Epithelial cell of proximal tubule (primary cell): ENCODE data around the gene THOC2. TPM values are rescaled to one million over a fixed set of nuclear protein-coding genes. Genes with fewer than 3 reads are reported as not detected.
"Not testable (repeated sequence)": the region's sequence is repeated elsewhere in the genome, so short reads cannot be mapped to it uniquely, and the experiment has no call there.

Experiments used
- DNase-seq: peaks from one replicate; pipeline ENCODE4 v3.0.0-alpha.2; 2011; ENCODE audit warnings: low read depth
- H3K4me3 ChIP-seq: 2 replicates; pipeline ENCODE4 v1.5.1; 2011; ENCODE audit warnings: low read depth, mild to moderate bottlenecking, low read length
- total RNA-seq: library from RNA; depleted of rRNA; stranded (reverse); fragments of >200 nt; gene quantifications from 2 replicates; pipeline ENCODE4 v1.2.3, GENCODE V29; 2015
- TF ChIP-seq, protein P1 (sequence below): conservative IDR thresholded peaks from 2 replicates; pipeline ENCODE4 v1.5.1; 2012; ENCODE audit warnings: low read depth, mild to moderate bottlenecking, low read length

The THOC2 gene
- total RNA-seq, 1 donor from 2014 or later: 47.4 TPM

DNA sequence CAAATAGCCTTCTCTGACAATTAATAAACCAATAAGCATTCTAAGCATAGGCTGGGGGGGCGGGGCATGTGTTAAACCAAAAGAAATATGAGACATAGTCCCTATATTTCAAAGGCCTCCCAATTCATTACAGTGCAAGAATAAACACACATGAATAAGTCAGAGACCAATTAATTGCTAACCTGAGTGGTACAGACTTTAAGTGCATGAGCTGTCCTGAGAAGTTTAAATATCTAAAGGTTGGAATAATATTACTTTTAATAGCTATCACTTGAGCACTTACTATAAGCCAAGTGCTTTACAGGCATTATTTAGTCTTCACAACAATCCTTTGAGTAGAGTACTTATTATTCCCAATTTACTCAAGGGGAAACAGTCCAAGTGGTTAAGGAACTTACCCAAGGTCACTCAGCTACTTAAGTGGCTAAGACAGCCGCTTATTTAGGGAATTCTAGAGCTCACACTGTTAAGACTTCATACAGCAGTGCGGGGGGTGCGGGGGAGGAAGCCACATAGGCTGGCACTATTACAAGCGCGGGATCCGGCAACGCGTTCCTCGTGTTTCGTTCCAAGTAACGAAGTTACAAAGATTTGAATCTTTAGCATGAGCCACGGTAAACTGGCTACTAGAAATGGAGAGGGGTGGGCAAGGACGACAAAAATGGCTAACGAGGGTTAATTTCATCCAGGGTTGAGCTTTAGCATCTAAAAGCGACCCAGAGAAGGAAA lies 1.4 kb downstream of the THOC2 start:
- H3K4me3 ChIP-seq: peak overlapping the region; percentile 83
- TF ChIP-seq, protein P1, sequence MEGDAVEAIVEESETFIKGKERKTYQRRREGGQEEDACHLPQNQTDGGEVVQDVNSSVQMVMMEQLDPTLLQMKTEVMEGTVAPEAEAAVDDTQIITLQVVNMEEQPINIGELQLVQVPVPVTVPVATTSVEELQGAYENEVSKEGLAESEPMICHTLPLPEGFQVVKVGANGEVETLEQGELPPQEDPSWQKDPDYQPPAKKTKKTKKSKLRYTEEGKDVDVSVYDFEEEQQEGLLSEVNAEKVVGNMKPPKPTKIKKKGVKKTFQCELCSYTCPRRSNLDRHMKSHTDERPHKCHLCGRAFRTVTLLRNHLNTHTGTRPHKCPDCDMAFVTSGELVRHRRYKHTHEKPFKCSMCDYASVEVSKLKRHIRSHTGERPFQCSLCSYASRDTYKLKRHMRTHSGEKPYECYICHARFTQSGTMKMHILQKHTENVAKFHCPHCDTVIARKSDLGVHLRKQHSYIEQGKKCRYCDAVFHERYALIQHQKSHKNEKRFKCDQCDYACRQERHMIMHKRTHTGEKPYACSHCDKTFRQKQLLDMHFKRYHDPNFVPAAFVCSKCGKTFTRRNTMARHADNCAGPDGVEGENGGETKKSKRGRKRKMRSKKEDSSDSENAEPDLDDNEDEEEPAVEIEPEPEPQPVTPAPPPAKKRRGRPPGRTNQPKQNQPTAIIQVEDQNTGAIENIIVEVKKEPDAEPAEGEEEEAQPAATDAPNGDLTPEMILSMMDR: no peak
- no peak for DNase-seq

DNA sequence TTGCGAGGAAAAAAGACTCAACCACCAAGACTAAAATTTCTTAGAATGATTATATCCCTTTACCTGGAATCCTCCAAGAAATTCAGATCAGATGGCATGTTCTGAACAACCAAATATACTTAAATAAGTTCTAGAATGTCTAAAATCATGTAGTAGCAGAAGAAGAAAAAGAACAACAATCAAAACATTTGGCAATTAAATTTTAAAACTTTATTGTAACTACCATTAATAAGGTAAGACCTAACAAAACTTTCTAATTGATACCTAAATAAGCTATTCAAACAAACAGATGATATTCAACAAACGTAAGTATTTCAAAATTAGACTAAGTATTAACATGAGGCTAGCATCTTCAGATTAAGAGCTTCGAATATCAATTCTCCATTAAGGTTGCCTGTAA lies 4.3 kb downstream of the THOC2 start:
- DNase-seq: no peak
- no peak overlapping the region for H3K4me3 ChIP-seq
- TF ChIP-seq, protein P1: no peak

DNA sequence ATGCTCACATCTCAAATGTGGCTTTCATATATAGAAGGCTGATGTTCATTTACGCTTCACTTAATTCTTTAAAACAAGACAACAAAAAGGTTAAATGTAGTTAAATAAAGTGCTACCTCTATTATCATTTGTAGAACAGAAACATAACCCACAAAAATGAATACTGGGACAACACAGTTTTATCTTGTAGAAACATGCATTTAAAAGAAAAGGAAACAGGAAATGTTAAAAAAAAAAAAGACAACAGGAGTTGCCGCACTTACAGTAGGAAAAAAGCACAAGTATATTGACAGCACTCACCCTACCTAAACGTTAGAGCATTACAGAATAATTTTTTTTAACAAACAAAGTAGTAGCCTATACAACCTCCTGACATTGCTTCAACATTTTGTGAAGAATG lies 4.8 kb downstream of the THOC2 start:
- no peak overlapping the region for H3K4me3 ChIP-seq
- TF ChIP-seq, protein P1: no peak
- no peak for DNase-seq

DNA sequence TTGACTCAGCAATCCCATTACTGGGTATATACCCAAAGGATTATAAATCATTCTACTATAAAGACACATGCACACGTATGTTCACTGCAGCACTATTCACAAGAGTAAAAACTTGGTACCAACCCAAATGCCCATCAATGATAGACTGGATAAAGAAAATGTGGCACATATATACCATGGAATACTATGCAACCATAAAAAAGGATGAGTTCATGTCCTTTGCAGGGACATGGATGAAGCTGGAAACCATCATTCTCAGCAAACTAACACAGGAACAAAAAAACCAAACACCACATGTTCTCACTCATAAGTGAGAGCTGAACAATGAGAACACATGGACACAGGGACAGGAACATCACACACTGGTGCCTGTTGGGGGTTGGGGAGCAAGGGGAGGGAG lies 10.7 kb downstream of the THOC2 start:
- DNase-seq, H3K4me3 ChIP-seq: not testable (repeated sequence)

DNA sequence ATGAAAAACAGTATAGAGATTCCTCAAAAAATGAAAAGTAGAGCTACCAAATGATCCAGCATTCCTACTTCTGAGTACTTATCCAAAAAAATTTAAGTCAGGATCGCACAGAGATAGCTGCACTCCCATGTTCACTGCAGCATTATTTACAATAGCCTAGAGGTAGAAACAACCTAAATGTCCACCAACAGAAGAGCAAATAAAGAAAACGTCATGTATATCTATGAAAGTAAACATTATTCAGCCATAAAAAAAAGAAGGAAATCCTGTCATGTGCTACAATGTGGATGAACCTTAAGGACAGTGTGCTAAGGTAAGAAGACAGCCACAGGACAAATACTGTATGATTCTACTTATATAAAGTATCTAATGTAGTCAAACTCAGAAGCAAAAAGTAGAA lies 12.4 kb downstream of the THOC2 start:
- no peak overlapping the region for H3K4me3 ChIP-seq
- no peak for DNase-seq

DNA sequence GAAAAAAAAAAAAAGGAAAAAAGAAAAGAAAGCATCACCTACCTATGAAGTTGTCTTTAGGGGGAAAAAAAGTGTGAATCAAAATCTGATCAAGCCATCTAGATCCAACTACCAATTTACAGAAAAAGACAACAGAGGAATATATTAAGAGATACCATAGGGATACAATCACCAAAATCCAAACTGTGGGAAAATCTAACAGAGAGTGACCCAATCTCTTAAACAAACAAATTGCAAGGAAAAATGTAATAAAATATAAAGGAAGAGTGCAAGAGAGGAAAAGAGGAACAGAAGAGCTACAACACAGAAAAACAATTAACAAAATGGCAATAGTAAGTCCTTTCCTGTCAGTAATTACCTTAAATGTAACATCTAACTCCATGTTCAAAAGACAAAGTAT lies 19.0 kb downstream of the THOC2 start:
- DNase-seq: no peak
- TF ChIP-seq, protein P1: no peak
- peak overlapping the region; percentile 2 for H3K4me3 ChIP-seq

More for the DNA sequence above, 12.4 kb downstream of the THOC2 start:
- TF ChIP-seq, protein P1: no peak

DNA sequence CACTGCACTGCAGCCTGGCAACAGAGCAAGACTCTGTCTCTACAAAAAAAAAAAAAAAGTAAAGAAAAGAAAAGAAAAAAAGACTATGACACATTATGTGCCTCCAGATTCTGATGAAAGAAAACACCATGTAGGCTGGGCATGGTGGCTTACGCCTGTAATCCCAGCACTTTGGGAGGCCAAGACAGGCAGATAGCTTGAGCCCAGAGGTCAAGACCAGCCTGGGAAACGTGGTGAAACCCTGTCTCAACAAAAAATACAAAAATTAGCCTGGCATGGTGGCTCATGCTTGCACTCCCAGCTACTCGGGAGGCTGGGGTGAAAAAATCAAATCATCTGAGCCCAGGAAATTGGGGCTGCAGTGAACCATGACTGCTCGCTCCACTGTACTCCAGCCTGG lies 19.4 kb downstream of the THOC2 start:
- H3K4me3 ChIP-seq: peak overlapping the region; percentile 2
- TF ChIP-seq, protein P1: no peak
- DNase-seq: no peak

DNA sequence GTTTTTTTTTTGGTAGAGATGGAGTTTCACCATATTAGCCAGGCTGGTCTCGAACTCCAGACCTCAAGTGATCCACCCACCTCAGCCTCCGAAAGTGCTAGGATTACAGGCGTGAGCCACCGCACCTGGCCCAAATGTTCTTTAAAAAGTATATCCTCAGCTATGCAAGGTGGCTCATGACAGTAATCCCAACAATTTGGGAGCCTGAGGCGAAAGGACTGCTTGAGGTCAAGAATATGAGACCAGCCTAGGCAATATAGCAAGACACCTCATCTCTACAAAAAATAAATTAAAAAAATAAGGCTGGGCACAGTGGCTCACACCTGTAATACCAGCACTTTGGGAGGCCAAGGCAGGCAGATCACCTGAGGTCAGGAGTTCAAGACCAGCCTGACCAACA lies 21.7 kb downstream of the THOC2 start:
- not testable (repeated sequence) for H3K4me3 ChIP-seq, DNase-seq
